GM13976 (cell line): ENCODE data around the gene FBP2.

Source experiments
- DNase-seq: peaks from one replicate; pipeline ENCODE4 v3.0.0; 2012; ENCODE audit warnings: low spot score
- CTCF ChIP-seq: IDR thresholded peaks from 2 replicates; pipeline ENCODE4 v1.5.1; 2012; ENCODE audit warnings: borderline replicate concordance, mild to moderate bottlenecking; ENCODE audit not compliant: insufficient read depth; ENCODE audit errors: extremely low read depth, missing control alignments, control extremely low read depth
- in situ Hi-C: fragments of 300-500 bp; cut with MboI; formaldehyde crosslinking; loops from one replicate; pipeline ENCODE4 v1.12.0; 2022; ENCODE audit warnings: low sequenced_read_pairs, mixed read lengths, inconsistent platforms; ENCODE audit not compliant: unreplicated experiment

FBP2 gene

GRCh38 chr9:94534901-94535300 lies 58.7 kb downstream of the FBP2 start:
- in situ Hi-C loops: no loop called here
- TF ChIP-seq CTCF: no peak
- no peak for DNase-seq

GRCh38 chr9:94533601-94534000 lies 60.0 kb downstream of the FBP2 start:
- TF ChIP-seq CTCF: no peak
- DNase-seq: no peak
- in situ Hi-C loops: no loop called here

GRCh38 chr9:94533155-94533554 lies 60.5 kb downstream of the FBP2 start:
- DNase-seq: no peak
- no peak for TF ChIP-seq CTCF
- in situ Hi-C loops: no loop called here

- no peak for DNase-seq
- in situ Hi-C loops: no loop called here
- TF ChIP-seq CTCF: no peak
Observed at GRCh38 chr9:94528886-94529285, 64.7 kb downstream of the FBP2 start.

GRCh38 chr9:94526951-94527350 lies 66.7 kb downstream of the FBP2 start:
- no peak for TF ChIP-seq CTCF
- no peak for DNase-seq

GRCh38 chr9:94526271-94526670 lies 67.4 kb downstream of the FBP2 start:
- no peak for TF ChIP-seq CTCF
- no peak for DNase-seq
- in situ Hi-C loops: no loop called here

More at GRCh38 chr9:94526951-94527350, 66.7 kb downstream of the FBP2 start:
- in situ Hi-C loops: no loop called here

- in situ Hi-C loops: no loop called here
- DNase-seq: no peak
- no peak for TF ChIP-seq CTCF
Observed at GRCh38 chr9:94525396-94526035, 68.1 kb downstream of the FBP2 start.
